A673 (cell line): ENCODE data around the gene VAT1L.

ENCODE experiments used
- CTCF ChIP-seq: fragments of 300-800, 200-600 bp; sonication (generic); conservative IDR thresholded peaks from 2 replicates; pipeline ENCODE4 v1.5.1; 2017; ENCODE audit warnings: low read depth, mild to moderate bottlenecking, antibody characterized with exemption, low read length, moderate library complexity, mixed read lengths
- EZH2 ChIP-seq: fragments of 200-600 bp; sonication (generic); IDR thresholded peaks from 2 replicates; pipeline ENCODE4 v1.6.1; 2017; ENCODE audit warnings: borderline replicate concordance, low read depth, mild to moderate bottlenecking, mixed read lengths, antibody characterized with exemption, low read length; ENCODE audit not compliant: poor library complexity, severe bottlenecking

- TF ChIP-seq EZH2 (no peak), CTCF (no peak)
Measured at GRCh38 chr16:77853161-77853560, 64.8 kb downstream of the VAT1L start.
